Heart left ventricle (tissue), 13 donors: ENCODE measurements around the gene USP9Y.

Experiments
- POLR2A ChIP-seq, 2 donors: fragments of 450-650 bp; IDR thresholded peaks; one replicate each; pipeline ENCODE4 v1.6.1; 2017; ENCODE audit warnings: antibody characterized with exemption in 2 of 2, mild to moderate bottlenecking in 2 of 2, moderate library complexity in 2 of 2
- TF ChIP-seq, protein P1 (sequence below), 12 donors: fragments of 200-600 bp; sonication (generic) in 4 of 12; IDR thresholded peaks; one replicate each; pipeline versions ENCODE4 v1.5.0 to v1.8.0; 2018 to 2022; ENCODE audit warnings: antibody characterized with exemption in 12 of 12, mild to moderate bottlenecking in 5 of 12
- donor health status: ischemic (EF 13 %, LVEDD 7.1; RV severe dilation, severe dysfunction).
- donor health status: DM: no; HTN: yes; CAD: no.
- donor health status: DM: no; HTN: no; CAD: no.
- donor health status: ischemic (EF 25% LVEDD 6.9; RV normal size, moderate dysfunction).
- donor health status: ischemic (EF 25% LVEDD 5.7; RV mildly dilated, moderate dysfunction).
- donor health status: ischemic (EF 35%, LVEDD 5.7; RV mildly dilated, moderate dysfunction).
- donor health status: nonischemic (EF 11% LVEDD 7.7; RV severe dilation, severe dysfunction).
- donor health status: DM: yes; HTN: yes; CAD: no.
- donor health status: PGD.
- donor health status: ischemic (EF 29% LVEDD 5.4; RV normal size, mild dysfunction).
- donor health status: nonischemic (EF 23%, LVEDD 6.1; RV moderate dilation, normal function).

- TF ChIP-seq POLR2A (IDR thresholded peaks at IDR 0.05) = no peak
- TF ChIP-seq, protein P1, sequence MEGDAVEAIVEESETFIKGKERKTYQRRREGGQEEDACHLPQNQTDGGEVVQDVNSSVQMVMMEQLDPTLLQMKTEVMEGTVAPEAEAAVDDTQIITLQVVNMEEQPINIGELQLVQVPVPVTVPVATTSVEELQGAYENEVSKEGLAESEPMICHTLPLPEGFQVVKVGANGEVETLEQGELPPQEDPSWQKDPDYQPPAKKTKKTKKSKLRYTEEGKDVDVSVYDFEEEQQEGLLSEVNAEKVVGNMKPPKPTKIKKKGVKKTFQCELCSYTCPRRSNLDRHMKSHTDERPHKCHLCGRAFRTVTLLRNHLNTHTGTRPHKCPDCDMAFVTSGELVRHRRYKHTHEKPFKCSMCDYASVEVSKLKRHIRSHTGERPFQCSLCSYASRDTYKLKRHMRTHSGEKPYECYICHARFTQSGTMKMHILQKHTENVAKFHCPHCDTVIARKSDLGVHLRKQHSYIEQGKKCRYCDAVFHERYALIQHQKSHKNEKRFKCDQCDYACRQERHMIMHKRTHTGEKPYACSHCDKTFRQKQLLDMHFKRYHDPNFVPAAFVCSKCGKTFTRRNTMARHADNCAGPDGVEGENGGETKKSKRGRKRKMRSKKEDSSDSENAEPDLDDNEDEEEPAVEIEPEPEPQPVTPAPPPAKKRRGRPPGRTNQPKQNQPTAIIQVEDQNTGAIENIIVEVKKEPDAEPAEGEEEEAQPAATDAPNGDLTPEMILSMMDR (IDR thresholded peaks at IDR 0.05) = no peak
These were observed 19.5 kb upstream of the USP9Y start for GRCh38 chrY:12681535-12681934.
